IPS-11a (cell line): ENCODE data around the gene FAM53B.
"Not testable (repeated sequence)": the region's sequence is repeated elsewhere in the genome, so short reads cannot be mapped to it uniquely, and the experiment has no call there.

Experiments
- H3K4me3 ChIP-seq: one replicate; pipeline ENCODE4 v1.5.1; 2013; ENCODE audit warnings: low read depth, low read length, control low read depth

FAM53B gene, protein sequence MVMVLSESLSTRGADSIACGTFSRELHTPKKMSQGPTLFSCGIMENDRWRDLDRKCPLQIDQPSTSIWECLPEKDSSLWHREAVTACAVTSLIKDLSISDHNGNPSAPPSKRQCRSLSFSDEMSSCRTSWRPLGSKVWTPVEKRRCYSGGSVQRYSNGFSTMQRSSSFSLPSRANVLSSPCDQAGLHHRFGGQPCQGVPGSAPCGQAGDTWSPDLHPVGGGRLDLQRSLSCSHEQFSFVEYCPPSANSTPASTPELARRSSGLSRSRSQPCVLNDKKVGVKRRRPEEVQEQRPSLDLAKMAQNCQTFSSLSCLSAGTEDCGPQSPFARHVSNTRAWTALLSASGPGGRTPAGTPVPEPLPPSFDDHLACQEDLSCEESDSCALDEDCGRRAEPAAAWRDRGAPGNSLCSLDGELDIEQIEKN

DNA sequence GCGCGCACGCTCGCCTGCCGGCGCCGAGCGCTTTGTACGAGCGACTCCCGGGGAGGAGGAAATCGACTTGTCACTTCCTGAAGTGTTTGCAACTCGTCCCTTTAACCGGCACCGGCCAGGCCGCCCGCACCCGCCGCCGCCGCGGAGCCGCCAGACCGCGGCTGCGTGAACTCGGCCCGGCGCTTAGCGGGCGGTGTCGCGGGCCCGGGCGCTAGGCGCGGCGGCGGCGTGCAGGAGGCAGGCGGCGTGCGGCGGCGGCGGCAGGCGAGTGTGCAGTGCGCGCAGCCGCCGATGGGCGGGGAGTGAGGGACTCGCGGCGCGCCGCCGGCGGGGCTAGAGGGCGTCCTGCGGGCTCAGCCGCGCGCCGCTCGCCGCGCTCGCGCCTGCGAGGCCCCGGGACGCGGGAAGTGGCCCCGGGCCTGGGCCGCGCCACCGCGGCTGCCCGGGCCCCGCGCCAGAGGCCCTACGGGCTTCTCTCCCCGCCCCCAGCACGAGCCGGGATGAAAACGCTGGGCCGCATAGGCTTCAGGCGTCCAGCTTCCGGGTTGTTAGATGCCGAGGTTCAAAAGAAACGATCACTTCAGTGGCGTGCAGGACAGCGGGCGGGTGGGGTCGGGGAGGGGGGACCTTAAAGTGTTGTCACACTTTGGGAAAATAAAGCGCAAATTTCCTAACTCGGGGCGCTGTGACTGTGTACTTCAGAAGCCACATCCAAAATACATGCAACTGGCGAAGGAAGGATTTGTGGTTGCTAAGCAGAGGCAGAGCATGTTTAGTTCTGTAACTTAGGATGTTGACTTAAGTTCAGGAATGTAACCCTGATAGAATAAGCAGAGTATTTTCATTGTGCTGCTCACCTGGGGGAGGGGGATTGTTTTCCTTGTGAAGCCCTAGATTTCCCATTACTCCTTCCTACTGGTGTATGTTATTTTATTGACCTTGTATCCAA lies at the start of gene FAM53B:
FAM53B (minus strand) TSS at position 277 of the 949 bp plus-strand sequence. CDS start 37,665 bp downstream, outside the sequence.
- H3K4me3 ChIP-seq = peak within 1 kb of the TSS; percentile 52

GRCh38 chr10:124792998-124793352 lies 48.8 kb upstream of the FAM53B start:
- H3K4me3 ChIP-seq = no peak overlapping the region

GRCh38 chr10:124791547-124792348 lies 47.6 kb upstream of the FAM53B start, which contains the start of gene EEF1AKMT2:
Gene EEF1AKMT2 (minus strand): TSS chr10:124791887. CDS start chr10:124791833, 54 bp downstream.
- peak within 1 kb of the TSS; percentile 78 for H3K4me3 ChIP-seq

- H3K4me3 ChIP-seq = not testable (repeated sequence)
Measured at GRCh38 chr10:124782900-124783299, 38.7 kb upstream of the FAM53B start.

DNA sequence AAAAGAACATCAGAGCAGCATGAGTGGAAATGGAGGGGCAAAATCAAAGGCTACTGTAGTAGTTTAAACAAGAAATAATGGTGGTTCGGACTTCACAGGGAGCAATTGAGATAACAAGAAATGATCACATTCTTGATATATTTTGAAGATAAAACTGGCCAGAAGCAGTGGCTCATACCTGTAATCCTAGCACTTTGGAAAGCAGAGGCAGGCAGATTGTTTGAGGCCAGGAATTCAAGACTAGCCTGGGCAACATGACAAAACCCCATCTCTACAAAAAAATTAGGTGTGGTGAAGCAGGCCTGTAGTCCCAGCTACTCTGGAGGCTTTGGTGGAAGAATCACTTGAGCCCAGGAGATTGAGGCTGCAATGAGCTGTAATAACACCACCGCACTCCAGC lies 24.6 kb upstream of the FAM53B start:
- no peak overlapping the region for H3K4me3 ChIP-seq

- no peak overlapping the region for H3K4me3 ChIP-seq
Measured at GRCh38 chr10:124765256-124765655, 21.1 kb upstream of the FAM53B start.

- no peak overlapping the region for H3K4me3 ChIP-seq
Measured at GRCh38 chr10:124763267-124763666, 19.1 kb upstream of the FAM53B start.

DNA sequence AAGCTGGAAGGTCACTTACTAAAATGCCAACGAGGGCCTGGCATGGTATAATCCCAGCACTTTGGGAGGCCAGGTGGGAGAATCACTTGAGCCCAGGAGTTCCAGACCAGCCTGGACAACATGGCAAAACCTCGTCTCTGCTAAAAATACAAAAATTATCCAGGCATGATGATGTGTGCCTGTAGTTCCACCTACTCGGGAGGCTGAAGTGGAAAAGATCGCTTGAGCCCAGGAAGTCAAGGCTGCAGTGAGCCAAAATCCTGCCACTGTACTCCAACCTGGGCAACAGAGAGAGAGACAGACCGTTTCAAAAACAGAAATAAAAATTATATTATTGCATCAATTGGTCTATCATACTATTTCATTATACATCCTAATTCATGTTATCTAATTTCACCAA lies 18.1 kb upstream of the FAM53B start:
- H3K4me3 ChIP-seq = no peak overlapping the region

- H3K4me3 ChIP-seq = no peak overlapping the region
Measured at GRCh38 chr10:124756156-124756903, 12.2 kb upstream of the FAM53B start.

DNA sequence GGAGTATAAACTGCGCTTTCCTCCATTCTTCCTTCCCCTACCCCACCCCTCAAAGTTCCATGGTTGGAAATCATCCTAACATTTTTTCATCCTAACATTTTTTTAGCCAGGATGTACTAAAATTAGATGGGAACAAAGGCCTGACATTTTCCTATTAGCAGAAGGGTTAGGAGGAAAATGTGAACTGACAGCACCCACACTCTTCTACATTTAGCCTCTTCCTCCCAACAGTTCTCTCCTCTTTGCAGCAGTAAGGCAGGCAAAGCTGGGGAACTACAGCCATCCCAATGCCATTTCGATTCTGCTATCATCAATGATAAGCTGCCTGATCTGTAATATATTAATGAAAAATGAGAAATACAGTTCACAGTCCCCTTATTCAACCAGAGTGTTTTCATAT lies 11.4 kb upstream of the FAM53B start:
- H3K4me3 ChIP-seq = no peak overlapping the region

DNA sequence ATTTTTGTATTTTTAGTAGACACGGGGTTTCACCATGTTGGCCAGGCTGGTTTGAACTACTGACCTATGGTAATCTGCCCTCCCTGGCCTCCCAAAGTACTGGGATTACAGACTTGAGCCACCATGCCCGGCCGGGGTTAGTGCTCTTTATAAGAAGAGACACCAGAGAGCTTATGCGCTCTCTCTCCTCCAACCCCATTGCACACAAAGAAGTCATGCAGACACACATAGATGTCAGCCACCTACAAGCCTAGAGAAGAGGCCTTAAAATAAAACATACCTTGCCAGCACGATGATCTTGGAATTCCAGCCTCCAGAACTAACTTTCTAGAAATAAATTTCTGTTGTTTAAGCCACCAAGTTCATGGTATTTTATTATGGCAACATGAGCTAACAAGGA lies 10.0 kb upstream of the FAM53B start:
- no peak overlapping the region for H3K4me3 ChIP-seq

DNA sequence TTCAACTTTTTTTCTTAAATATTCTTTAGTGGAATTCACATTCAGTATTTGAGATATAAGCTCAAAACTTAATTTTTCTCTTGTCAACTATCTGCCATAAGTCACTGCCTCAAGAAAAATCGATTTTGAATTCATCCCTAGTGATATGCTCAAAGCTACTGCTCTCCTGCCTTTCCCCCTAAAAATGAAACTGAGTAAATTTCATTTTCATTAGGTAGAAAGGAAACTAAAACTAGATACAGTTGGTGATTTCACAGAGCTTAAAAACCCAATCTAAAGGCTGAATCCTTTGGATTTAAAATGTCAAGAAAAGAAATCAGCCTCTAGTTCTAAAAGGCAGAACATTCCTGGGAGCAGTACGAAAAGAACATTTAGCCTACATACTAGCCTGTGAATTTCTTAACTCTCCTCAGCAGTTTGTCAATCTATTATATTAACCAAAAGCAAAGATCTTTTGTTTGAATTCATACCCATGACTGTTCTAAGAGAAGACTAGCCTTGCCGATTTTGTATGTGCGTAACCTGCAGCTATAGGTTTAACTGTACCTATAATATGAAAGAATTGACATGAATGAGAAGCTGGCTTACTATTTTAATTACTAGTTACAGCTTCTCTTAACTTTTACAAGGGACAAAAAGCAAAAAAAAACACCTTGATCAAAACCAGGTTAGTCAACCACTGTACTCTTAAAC lies 4.9 kb upstream of the FAM53B start:
- no peak overlapping the region for H3K4me3 ChIP-seq

- no peak overlapping the region for H3K4me3 ChIP-seq
Measured at GRCh38 chr10:124748166-124748565, 4.0 kb upstream of the FAM53B start.

GRCh38 chr10:124747745-124748144 lies 3.6 kb upstream of the FAM53B start:
- no peak overlapping the region for H3K4me3 ChIP-seq

GRCh38 chr10:124746992-124747391 lies 2.8 kb upstream of the FAM53B start:
- H3K4me3 ChIP-seq = no peak overlapping the region

- not testable (repeated sequence) for H3K4me3 ChIP-seq
Measured at GRCh38 chr10:124746447-124746846, 2.3 kb upstream of the FAM53B start.

DNA sequence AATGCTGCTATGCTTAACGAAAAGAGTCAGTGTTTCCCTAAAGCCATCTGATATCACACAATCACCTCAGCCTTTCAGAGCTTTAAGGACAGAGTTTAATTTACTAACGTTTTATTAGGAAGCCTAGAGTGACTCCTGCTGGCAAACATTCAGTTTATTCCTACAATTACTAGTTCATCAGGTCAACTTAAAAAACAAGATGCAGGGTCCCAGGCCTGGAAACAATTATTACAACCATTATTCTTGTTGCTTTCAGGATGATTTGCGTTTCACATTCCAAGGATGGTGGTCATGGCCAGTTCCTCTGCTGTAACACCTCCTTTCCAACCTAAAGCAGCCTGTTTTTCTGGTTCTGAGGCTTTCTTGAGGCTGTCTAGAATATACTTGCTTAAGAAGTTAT lies 1.5 kb upstream of the FAM53B start:
- H3K4me3 ChIP-seq = no peak overlapping the region

DNA sequence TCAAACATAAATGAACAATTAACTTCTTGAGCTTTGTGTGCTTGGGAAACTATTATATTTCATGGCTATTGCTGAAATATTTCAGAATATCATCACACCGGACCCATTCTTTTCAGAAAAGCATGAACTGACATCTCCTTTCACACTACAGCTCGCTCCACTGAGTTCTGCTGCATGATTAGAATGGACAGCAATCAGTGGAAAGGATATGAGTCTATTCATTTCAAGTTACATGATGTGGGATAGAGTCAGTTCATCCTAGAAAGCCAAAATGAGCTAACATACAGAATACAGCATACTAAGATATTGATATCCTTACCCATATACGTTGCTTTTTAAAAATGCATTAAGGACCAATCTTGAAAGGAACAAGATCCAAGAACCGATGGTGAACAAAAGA lies 1.1 kb upstream of the FAM53B start:
- H3K4me3 ChIP-seq = no peak overlapping the region
